ENCODE results near the gene LRRC4.

DNA sequence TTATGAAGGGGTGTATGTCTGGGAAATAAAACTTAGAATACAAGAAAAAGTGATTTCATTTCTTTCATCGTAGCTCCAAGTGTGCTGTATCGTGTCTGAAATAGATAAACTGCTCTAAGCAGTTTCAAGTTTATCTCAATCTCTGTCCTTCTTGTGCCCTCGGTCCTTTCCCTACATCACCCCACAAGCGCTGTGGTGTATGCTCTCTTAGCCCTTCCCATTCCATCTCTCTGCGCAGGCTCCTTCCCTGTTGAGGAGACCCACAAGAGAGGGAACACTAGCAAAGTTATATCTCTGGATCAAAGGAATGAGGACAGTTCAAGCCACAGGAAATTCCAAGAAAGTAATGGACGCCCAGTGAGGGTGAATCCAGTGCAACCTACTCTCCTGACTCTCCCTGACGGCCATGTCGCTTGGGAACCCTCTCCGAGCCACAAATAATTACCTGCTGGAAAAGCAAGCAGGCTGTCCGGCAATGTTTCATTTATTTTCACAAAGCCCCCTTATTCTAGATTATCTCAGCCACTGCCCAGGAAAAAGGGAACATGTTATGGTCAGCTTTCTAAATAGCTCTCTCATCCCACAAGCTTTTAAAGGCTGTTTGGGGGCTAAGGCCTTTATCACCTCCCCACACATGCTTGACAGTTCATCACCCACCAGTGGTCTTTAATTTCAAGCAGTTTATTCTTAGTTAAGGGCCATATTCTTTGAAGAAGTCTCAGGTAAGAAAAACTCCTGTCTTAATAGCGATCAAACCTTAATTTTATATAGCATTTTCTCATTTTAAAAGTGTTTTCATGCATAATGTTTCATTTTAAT, 34.8 kb downstream of the LRRC4 start:
- no peak for TF ChIP-seq CTCF (IDR thresholded peaks at IDR 0.05)
- no peak for TF ChIP-seq POLR2A (IDR thresholded peaks at IDR 0.05)

Data from testis (tissue), 2 donors.